Liver (tissue), 3 donors: ENCODE data around the gene TMPRSS9.
"Not testable (repeated sequence)": the region's sequence is repeated elsewhere in the genome, so short reads cannot be mapped to it uniquely, and the experiment has no call there.

ENCODE experiments used
- SP1 ChIP-seq: IDR thresholded peaks from 2 replicates; pipeline ENCODE4 v1.6.1; 2018; ENCODE audit warnings: antibody characterized with exemption, mild to moderate bottlenecking
- TF ChIP-seq, protein P1 (sequence below): IDR thresholded peaks from 2 replicates; pipeline ENCODE4 v1.6.1; 2016; ENCODE audit warnings: antibody characterized with exemption
- TF ChIP-seq, protein P2 (sequence below): fragments of 150-350 bp; IDR thresholded peaks from 2 replicates; pipeline ENCODE4 v1.5.1; 2017; ENCODE audit warnings: improper control_type of control experiment, low read depth, low read length; ENCODE audit not compliant: missing input control
- TF ChIP-seq, protein P3 (sequence below): IDR thresholded peaks from 2 replicates; pipeline ENCODE4 v1.6.1; 2016; ENCODE audit warnings: antibody characterized with exemption, mild to moderate bottlenecking
- donor health status: healthy.
- donor health status: healthy.

DNA sequence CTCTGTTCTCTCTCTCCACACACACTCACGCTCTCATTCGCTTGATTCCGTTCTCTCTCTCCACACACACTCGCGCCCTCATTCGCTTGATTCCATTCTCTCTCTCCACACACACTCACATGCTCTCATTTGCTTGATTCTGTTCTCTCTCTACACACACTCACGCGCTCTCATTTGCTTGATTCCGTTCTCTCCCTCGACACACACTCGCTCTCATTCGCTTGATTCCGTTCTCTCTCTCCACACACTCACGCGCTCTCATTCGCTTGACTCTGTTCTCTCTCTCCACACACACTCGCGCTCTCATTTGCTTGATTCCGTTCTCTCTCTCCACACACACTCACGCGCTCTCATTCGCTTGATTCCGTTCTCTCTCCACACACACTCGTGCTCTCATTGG is 10.2 kb upstream of the TMPRSS9 start:
- TF ChIP-seq, protein P1, sequence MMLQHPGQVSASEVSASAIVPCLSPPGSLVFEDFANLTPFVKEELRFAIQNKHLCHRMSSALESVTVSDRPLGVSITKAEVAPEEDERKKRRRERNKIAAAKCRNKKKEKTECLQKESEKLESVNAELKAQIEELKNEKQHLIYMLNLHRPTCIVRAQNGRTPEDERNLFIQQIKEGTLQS, result not testable (repeated sequence)
- TF ChIP-seq, protein P2, sequence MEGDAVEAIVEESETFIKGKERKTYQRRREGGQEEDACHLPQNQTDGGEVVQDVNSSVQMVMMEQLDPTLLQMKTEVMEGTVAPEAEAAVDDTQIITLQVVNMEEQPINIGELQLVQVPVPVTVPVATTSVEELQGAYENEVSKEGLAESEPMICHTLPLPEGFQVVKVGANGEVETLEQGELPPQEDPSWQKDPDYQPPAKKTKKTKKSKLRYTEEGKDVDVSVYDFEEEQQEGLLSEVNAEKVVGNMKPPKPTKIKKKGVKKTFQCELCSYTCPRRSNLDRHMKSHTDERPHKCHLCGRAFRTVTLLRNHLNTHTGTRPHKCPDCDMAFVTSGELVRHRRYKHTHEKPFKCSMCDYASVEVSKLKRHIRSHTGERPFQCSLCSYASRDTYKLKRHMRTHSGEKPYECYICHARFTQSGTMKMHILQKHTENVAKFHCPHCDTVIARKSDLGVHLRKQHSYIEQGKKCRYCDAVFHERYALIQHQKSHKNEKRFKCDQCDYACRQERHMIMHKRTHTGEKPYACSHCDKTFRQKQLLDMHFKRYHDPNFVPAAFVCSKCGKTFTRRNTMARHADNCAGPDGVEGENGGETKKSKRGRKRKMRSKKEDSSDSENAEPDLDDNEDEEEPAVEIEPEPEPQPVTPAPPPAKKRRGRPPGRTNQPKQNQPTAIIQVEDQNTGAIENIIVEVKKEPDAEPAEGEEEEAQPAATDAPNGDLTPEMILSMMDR, result not testable (repeated sequence)
- TF ChIP-seq, protein P3, sequence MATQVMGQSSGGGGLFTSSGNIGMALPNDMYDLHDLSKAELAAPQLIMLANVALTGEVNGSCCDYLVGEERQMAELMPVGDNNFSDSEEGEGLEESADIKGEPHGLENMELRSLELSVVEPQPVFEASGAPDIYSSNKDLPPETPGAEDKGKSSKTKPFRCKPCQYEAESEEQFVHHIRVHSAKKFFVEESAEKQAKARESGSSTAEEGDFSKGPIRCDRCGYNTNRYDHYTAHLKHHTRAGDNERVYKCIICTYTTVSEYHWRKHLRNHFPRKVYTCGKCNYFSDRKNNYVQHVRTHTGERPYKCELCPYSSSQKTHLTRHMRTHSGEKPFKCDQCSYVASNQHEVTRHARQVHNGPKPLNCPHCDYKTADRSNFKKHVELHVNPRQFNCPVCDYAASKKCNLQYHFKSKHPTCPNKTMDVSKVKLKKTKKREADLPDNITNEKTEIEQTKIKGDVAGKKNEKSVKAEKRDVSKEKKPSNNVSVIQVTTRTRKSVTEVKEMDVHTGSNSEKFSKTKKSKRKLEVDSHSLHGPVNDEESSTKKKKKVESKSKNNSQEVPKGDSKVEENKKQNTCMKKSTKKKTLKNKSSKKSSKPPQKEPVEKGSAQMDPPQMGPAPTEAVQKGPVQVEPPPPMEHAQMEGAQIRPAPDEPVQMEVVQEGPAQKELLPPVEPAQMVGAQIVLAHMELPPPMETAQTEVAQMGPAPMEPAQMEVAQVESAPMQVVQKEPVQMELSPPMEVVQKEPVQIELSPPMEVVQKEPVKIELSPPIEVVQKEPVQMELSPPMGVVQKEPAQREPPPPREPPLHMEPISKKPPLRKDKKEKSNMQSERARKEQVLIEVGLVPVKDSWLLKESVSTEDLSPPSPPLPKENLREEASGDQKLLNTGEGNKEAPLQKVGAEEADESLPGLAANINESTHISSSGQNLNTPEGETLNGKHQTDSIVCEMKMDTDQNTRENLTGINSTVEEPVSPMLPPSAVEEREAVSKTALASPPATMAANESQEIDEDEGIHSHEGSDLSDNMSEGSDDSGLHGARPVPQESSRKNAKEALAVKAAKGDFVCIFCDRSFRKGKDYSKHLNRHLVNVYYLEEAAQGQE, result not testable (repeated sequence)
- not testable (repeated sequence) for TF ChIP-seq SP1
